Neural progenitor cell (in vitro differentiated cells): Measurements from ENCODE around the gene SLC25A22. TPM values are rescaled to one million over a fixed set of nuclear protein-coding genes. Genes with fewer than 3 reads are reported as not detected.

Source experiments
- DNase-seq: peaks from one replicate; pipeline ENCODE4 v3.0.0-alpha.2; 2016; ENCODE audit warnings: low spot score
- H2AFZ ChIP-seq: fragments of 200-600 bp; sonication (generic); replicated peaks from 2 replicates; pipeline ENCODE4 v1.6.1; 2016; ENCODE audit warnings: antibody characterized with exemption
- H3F3A ChIP-seq: fragments of 200-600 bp; sonication (generic); 2 replicates; pipeline ENCODE4 v1.6.1; 2016; ENCODE audit warnings: antibody characterized with exemption, low read depth
- H3K27ac ChIP-seq: fragments of 200-600 bp; sonication (generic); 2 replicates; pipeline ENCODE4 v1.5.1; 2016; ENCODE audit warnings: mild to moderate bottlenecking
- H3K27me3 ChIP-seq: fragments of 200-600 bp; sonication (generic); 2 replicates; pipeline ENCODE4 v1.6.1; 2016; ENCODE audit warnings: mild to moderate bottlenecking, moderate library complexity
- H3K36me3 ChIP-seq: fragments of 200-600 bp; sonication (generic); 2 replicates; pipeline ENCODE4 v1.5.1; 2016
- H3K4me1 ChIP-seq: fragments of 200-600 bp; sonication (generic); 2 replicates; pipeline ENCODE4 v1.6.1; 2016; ENCODE audit warnings: mixed run types
- H3K4me2 ChIP-seq: fragments of 200-600 bp; sonication (generic); 2 replicates; pipeline ENCODE4 v1.6.1; 2016
- H3K4me3 ChIP-seq: fragments of 200-600 bp; sonication (generic); 2 replicates; pipeline ENCODE4 v1.5.1; 2016
- H3K79me2 ChIP-seq: fragments of 200-600 bp; sonication (generic); 2 replicates; pipeline ENCODE4 v1.6.1; 2016; ENCODE audit warnings: low read depth
- H3K9ac ChIP-seq: fragments of 200-600 bp; sonication (generic); 2 replicates; pipeline ENCODE4 v1.6.1; 2016
- H3K9me3 ChIP-seq: fragments of 200-600 bp; sonication (generic); 2 replicates; pipeline ENCODE4 v1.5.1; 2016; ENCODE audit warnings: low read depth
- H4K20me1 ChIP-seq: fragments of 200-600 bp; sonication (generic); 2 replicates; pipeline ENCODE4 v1.6.1; 2016; ENCODE audit warnings: low read depth
- H3K27ac Mint-ChIP-seq: 3 replicates; pipeline ENCODE4 v1.8.0; 2021; ENCODE audit warnings: mixed read lengths
- H3K27me3 Mint-ChIP-seq: 2 replicates; pipeline ENCODE4 v1.8.0; 2022; ENCODE audit warnings: low read depth, mild to moderate bottlenecking, inconsistent platforms, moderate library complexity, mixed read lengths; ENCODE audit not compliant: insufficient read depth
- H3K36me3 Mint-ChIP-seq: 3 replicates; pipeline ENCODE4 v1.8.0; 2021; ENCODE audit warnings: mixed read lengths
- H3K4me1 Mint-ChIP-seq: 3 replicates; pipeline ENCODE4 v1.8.0; 2021; ENCODE audit warnings: mixed read lengths
- H3K4me3 Mint-ChIP-seq: 3 replicates; pipeline ENCODE4 v1.8.0; 2021; ENCODE audit warnings: mild to moderate bottlenecking, moderate library complexity, mixed read lengths
- H3K9me3 Mint-ChIP-seq: 3 replicates; pipeline ENCODE4 v1.8.0; 2020; ENCODE audit warnings: mixed read lengths
- CTCF ChIP-seq: fragments of 200-600 bp; sonication (generic); IDR thresholded peaks from 2 replicates; pipeline ENCODE4 v1.5.1; 2017; ENCODE audit warnings: antibody characterized with exemption, mild to moderate bottlenecking
- EZH2 ChIP-seq: fragments of 200-600 bp; sonication (generic); IDR thresholded peaks from 2 replicates; pipeline ENCODE4 v1.6.1; 2017; ENCODE audit warnings: antibody characterized with exemption, mild to moderate bottlenecking, moderate library complexity
- EZH2phosphoT487 ChIP-seq: fragments of 200-600 bp; sonication (generic); IDR thresholded peaks from 2 replicates; pipeline ENCODE4 v1.6.1; 2017; ENCODE audit warnings: antibody characterized with exemption
- total RNA-seq: library from RNA; depleted of rRNA; stranded (reverse); fragments of >200 nt; gene quantifications from 2 replicates; pipeline ENCODE4 v1.2.3, GENCODE V29; 2015; ENCODE audit warnings: low replicate concordance

Gene SLC25A22
- total RNA-seq, 1 donor from 2014 or later = 11.0 TPM

DNA sequence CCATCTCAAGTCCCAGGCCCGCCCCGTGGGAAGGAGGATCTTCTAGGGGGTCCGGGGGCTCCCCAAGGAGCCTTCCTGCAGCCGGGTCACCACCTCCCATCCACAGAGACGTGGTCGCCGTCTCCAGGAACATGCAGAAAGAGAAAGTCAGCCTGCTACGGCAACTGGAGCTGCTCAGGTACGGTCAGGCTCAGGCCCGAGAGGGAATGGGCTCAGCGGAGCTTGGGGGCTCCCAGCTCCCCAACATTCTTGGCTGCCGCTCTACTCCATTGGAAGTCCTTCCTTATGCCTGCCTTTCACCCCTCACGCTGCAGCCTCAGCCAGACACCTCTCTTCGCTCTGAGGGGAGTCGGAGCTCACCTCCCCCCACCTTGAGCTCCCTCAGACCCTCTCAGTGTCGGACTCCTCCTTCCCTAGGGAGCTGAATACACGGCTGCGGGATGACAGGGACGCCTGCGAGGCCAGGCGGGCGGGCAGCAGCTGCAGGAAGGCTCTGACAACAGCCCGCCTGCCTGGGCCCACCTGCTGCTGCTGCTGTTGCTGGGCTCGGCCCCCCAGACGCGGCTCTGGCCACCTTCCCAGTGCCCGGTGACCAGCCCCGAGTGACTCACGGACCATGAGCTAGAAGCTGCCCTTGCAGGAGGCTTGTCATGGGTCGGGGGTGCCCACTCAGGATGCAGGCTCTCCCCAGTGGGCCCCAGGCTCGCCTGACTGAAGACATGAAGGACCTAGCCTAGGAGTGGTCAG is 33.2 kb upstream of the SLC25A22 start:
- Mint-ChIP-seq H3K4me1 (peaks cover 44% of the 10 kb centered on the region), H3K9me3 (no peaks in the 10 kb centered on the region), H3K27ac (no peak overlapping the region), H3K4me3 (peak overlapping the region; percentile 81), H3K36me3 (no peaks in the 10 kb centered on the region), H3K27me3 (peaks cover 37% of the 10 kb centered on the region)
- Histone ChIP-seq H3K9me3 (no peaks in the 10 kb centered on the region), H3K4me1 (peaks cover 54% of the 10 kb centered on the region), H3K9ac (no peak overlapping the region), H3K4me2 (peak overlapping the region; percentile 80), H3K27me3 (peaks cover 62% of the 10 kb centered on the region), H4K20me1 (peaks cover 65% of the 10 kb centered on the region), H3K79me2 (no peaks in the 10 kb centered on the region), H2AFZ (no peak overlapping the region), H3K4me3 (peak overlapping the region; percentile 45), H3F3A (peaks cover 60% of the 10 kb centered on the region), H3K36me3 (no peaks in the 10 kb centered on the region), H3K27ac (no peak overlapping the region)
- no peak for TF ChIP-seq CTCF
- TF ChIP-seq EZH2phosphoT487 = no peak
- TF ChIP-seq EZH2 = no peak
- DNase-seq = peak; percentile 49

GRCh38 chr11:830295-831117 is 32.4 kb upstream of the SLC25A22 start:
- H3K9me3 ChIP-seq = no peaks in the 10 kb centered on the region
- no peak overlapping the region for H2AFZ ChIP-seq
- H3K36me3 Mint-ChIP-seq = no peaks in the 10 kb centered on the region
- H3K27ac ChIP-seq = no peak overlapping the region
- H3K27ac Mint-ChIP-seq = no peak overlapping the region
- H3K9ac ChIP-seq = no peak overlapping the region
- peaks cover 35% of the 10 kb centered on the region for H3K27me3 Mint-ChIP-seq
- no peaks in the 10 kb centered on the region for H3K36me3 ChIP-seq
- H3K4me1 ChIP-seq = peaks cover 54% of the 10 kb centered on the region
- peaks cover 70% of the 10 kb centered on the region for H3K27me3 ChIP-seq
- peak overlapping the region; percentile 76 for H3K4me3 Mint-ChIP-seq
- H3F3A ChIP-seq = peaks cover 60% of the 10 kb centered on the region
- peaks cover 68% of the 10 kb centered on the region for H4K20me1 ChIP-seq
- H3K4me2 ChIP-seq = peak overlapping the region; percentile 80
- peaks cover 44% of the 10 kb centered on the region for H3K4me1 Mint-ChIP-seq
- no peaks in the 10 kb centered on the region for H3K9me3 Mint-ChIP-seq
- DNase-seq = peak; percentile 96
- TF ChIP-seq EZH2 = no peak
- peak; percentile 35 for TF ChIP-seq EZH2phosphoT487
- peak overlapping the region; percentile 45 for H3K4me3 ChIP-seq
- H3K79me2 ChIP-seq = no peaks in the 10 kb centered on the region

- H3K27me3 ChIP-seq = peaks cover 76% of the 10 kb centered on the region
- peaks cover 67% of the 10 kb centered on the region for H4K20me1 ChIP-seq
- no peaks in the 10 kb centered on the region for H3K36me3 ChIP-seq
- peak overlapping the region; percentile 80 for H3K4me2 ChIP-seq
- H3K27me3 Mint-ChIP-seq = peaks cover 39% of the 10 kb centered on the region
- TF ChIP-seq EZH2 = peak; percentile 67
- TF ChIP-seq EZH2phosphoT487 = no peak
- peak overlapping the region; percentile 45 for H3K4me3 ChIP-seq
- no peak overlapping the region for H2AFZ ChIP-seq
- no peak overlapping the region for H3K9ac ChIP-seq
- H3K9me3 ChIP-seq = no peaks in the 10 kb centered on the region
- peaks cover 60% of the 10 kb centered on the region for H3F3A ChIP-seq
- H3K4me3 Mint-ChIP-seq = peak overlapping the region; percentile 76
- no peak overlapping the region for H3K27ac Mint-ChIP-seq
- H3K27ac ChIP-seq = no peak overlapping the region
- peaks cover 46% of the 10 kb centered on the region for H3K4me1 Mint-ChIP-seq
- no peaks in the 10 kb centered on the region for H3K9me3 Mint-ChIP-seq
- peaks cover 54% of the 10 kb centered on the region for H3K4me1 ChIP-seq
- peaks cover 4% of the 10 kb centered on the region for H3K36me3 Mint-ChIP-seq
- DNase-seq = no peak
- H3K79me2 ChIP-seq = no peaks in the 10 kb centered on the region
These were observed 31.8 kb upstream of the SLC25A22 start for GRCh38 chr11:829847-830294.

DNA sequence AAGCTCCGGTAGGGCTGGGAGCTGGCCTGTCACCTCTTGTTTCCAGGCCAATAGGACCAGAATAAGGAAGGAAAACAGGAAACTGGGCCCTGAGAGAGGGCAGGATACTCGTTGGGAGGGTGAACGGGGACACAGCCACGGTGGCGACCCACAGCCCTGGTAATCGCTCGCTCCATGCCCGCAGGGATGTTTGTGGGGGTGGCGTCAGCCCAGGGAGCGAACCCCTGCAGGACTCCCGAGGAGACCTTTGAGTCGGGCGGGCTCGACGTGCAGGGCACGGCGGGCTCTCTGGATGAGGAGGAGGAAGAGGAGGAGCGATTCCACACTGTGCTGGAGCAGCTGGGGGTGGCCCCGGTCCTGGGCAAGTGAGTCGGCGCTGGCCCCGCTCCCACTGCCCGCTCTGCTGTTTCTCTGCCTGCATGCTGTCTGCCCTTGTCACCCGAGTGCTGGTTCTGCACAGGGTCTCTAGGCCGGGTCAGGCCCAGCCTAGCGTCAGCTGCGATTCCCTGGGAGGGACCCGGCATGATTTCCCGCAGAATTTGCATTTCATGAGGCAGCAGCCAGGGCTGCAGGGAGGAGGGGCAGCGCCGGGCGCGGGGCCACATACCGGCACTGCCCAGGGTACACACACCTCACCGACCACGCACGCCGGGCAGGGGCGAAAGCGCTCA is 31.2 kb upstream of the SLC25A22 start:
- Histone ChIP-seq H4K20me1 (peaks cover 61% of the 10 kb centered on the region), H3K9me3 (no peaks in the 10 kb centered on the region), H3K4me3 (peak overlapping the region; percentile 45), H3K36me3 (no peaks in the 10 kb centered on the region), H3F3A (peaks cover 60% of the 10 kb centered on the region), H2AFZ (no peak overlapping the region), H3K9ac (no peak overlapping the region), H3K4me1 (peaks cover 54% of the 10 kb centered on the region), H3K27me3 (peaks cover 76% of the 10 kb centered on the region), H3K27ac (no peak overlapping the region), H3K4me2 (peak overlapping the region; percentile 80), H3K79me2 (no peaks in the 10 kb centered on the region)
- H3K27me3 Mint-ChIP-seq = peaks cover 39% of the 10 kb centered on the region
- DNase-seq = peak; percentile 57
- no peak overlapping the region for H3K27ac Mint-ChIP-seq
- no peaks in the 10 kb centered on the region for H3K9me3 Mint-ChIP-seq
- H3K36me3 Mint-ChIP-seq = peaks cover 4% of the 10 kb centered on the region
- H3K4me3 Mint-ChIP-seq = peak overlapping the region; percentile 76
- TF ChIP-seq EZH2 (peak; percentile 34), CTCF (no peak)
- H3K4me1 Mint-ChIP-seq = peaks cover 46% of the 10 kb centered on the region
